Loucy (cell line): Measurements from ENCODE around the gene NREP.

Source experiments
- H2AFZ ChIP-seq: fragments of 200-600 bp; sonication (generic); 2 replicates; pipeline ENCODE4 v1.6.0; 2016; ENCODE audit warnings: antibody characterized with exemption, mild to moderate bottlenecking, low read length, moderate library complexity
- H3F3A ChIP-seq: fragments of 200-600 bp; 2 replicates; pipeline ENCODE4 v1.6.0; 2016; ENCODE audit warnings: antibody characterized with exemption, low read depth, mild to moderate bottlenecking
- H3K27me3 ChIP-seq: fragments of 200-600 bp; sonication (generic); 2 replicates; pipeline ENCODE4 v1.6.1; 2014; ENCODE audit warnings: low read length, mild to moderate bottlenecking; ENCODE audit not compliant: insufficient read depth, poor library complexity, severe bottlenecking
- H3K36me3 ChIP-seq: fragments of 200-600 bp; sonication (generic); 2 replicates; pipeline ENCODE4 v1.6.1; 2016; ENCODE audit warnings: low read length; ENCODE audit not compliant: insufficient read depth
- H3K4me1 ChIP-seq: fragments of 200-600 bp; sonication (generic); 2 replicates; pipeline ENCODE4 v1.5.1; 2014; ENCODE audit warnings: low read length, mild to moderate bottlenecking; ENCODE audit not compliant: insufficient read depth, poor library complexity, severe bottlenecking
- H3K4me2 ChIP-seq: fragments of 200-600 bp; sonication (generic); 2 replicates; pipeline ENCODE4 v1.6.0; 2014; ENCODE audit warnings: antibody characterized with exemption, low read length, low read depth, mild to moderate bottlenecking; ENCODE audit not compliant: poor library complexity, severe bottlenecking
- H3K4me3 ChIP-seq: fragments of 200-600 bp; sonication (generic); 2 replicates; pipeline ENCODE4 v1.5.1; 2014; ENCODE audit warnings: low read length, mild to moderate bottlenecking, mixed read lengths; ENCODE audit not compliant: poor library complexity, severe bottlenecking
- H3K79me2 ChIP-seq: fragments of 200-600 bp; sonication (generic); 2 replicates; pipeline ENCODE4 v1.6.1; 2014; ENCODE audit warnings: low read length; ENCODE audit not compliant: insufficient read depth
- H3K9ac ChIP-seq: fragments of 200-600 bp; sonication (generic); 2 replicates; pipeline ENCODE4 v1.6.0; 2014; ENCODE audit warnings: mild to moderate bottlenecking, low read depth, low read length, moderate library complexity; ENCODE audit not compliant: poor library complexity, severe bottlenecking
- H3K9me2 ChIP-seq: fragments of 200-600 bp; sonication (generic); replicated peaks from 2 replicates; pipeline ENCODE4 v1.6.1; 2016; ENCODE audit warnings: low read depth, low read length, mixed read lengths
- H3K9me3 ChIP-seq: fragments of 200-600 bp; sonication (generic); 2 replicates; pipeline ENCODE4 v1.6.1; 2014; ENCODE audit warnings: mild to moderate bottlenecking, antibody characterized with exemption, low read length, low read depth; ENCODE audit not compliant: insufficient read depth
- H4K20me1 ChIP-seq: fragments of 200-600 bp; sonication (generic); 2 replicates; pipeline ENCODE4 v1.6.0; 2014; ENCODE audit warnings: antibody characterized with exemption, low read length, mild to moderate bottlenecking; ENCODE audit not compliant: insufficient read depth, poor library complexity, severe bottlenecking
- CTCF ChIP-seq: fragments of 200-600 bp; sonication (generic); conservative IDR thresholded peaks from 2 replicates; pipeline ENCODE4 v1.5.1; 2014; ENCODE audit warnings: mild to moderate bottlenecking, antibody characterized with exemption, low read length
- EZH2phosphoT487 ChIP-seq: fragments of 200-600 bp; IDR thresholded peaks from 2 replicates; pipeline ENCODE4 v1.6.1; 2018; ENCODE audit warnings: antibody characterized with exemption, mild to moderate bottlenecking, moderate library complexity, borderline replicate concordance

NREP gene

DNA sequence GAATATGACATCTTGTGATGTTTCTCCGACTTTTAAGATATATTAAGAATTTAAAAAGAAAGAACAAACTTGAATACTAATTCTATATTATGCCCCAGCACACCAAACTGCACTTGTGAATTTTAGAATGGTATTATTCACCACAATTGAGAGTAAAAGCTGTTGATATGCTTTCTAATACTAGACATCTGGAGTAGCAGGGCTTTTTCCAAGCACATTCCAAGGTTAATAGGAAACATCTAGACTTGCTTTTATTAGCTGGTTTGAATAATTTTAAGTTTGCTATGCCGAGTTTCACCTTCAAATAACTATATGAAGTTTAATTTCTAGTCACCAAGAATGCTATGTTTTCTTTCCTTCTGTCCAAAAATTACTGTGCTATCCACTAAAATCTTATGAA is 13.5 kb downstream of the NREP start:
- peak overlapping the region; percentile 87 for H3K4me2 ChIP-seq
- no peak overlapping the region for H3K9ac ChIP-seq
- peaks cover 92% of the 10 kb centered on the region for H3K79me2 ChIP-seq
- no peaks in the 10 kb centered on the region for H3F3A ChIP-seq
- no peak overlapping the region for H3K4me3 ChIP-seq
- H4K20me1 ChIP-seq, result peaks cover 34% of the 10 kb centered on the region
- H2AFZ ChIP-seq, result no peak overlapping the region
- H3K9me3 ChIP-seq, result no peaks in the 10 kb centered on the region
- peaks cover 64% of the 10 kb centered on the region for H3K4me1 ChIP-seq
- TF ChIP-seq EZH2phosphoT487, result no peak
- no peak for TF ChIP-seq CTCF
- no peaks in the 10 kb centered on the region for H3K9me2 ChIP-seq
- H3K27me3 ChIP-seq, result no peaks in the 10 kb centered on the region
- H3K36me3 ChIP-seq, result peaks cover 2% of the 10 kb centered on the region; the same call in 1 of the 2 replicates

DNA sequence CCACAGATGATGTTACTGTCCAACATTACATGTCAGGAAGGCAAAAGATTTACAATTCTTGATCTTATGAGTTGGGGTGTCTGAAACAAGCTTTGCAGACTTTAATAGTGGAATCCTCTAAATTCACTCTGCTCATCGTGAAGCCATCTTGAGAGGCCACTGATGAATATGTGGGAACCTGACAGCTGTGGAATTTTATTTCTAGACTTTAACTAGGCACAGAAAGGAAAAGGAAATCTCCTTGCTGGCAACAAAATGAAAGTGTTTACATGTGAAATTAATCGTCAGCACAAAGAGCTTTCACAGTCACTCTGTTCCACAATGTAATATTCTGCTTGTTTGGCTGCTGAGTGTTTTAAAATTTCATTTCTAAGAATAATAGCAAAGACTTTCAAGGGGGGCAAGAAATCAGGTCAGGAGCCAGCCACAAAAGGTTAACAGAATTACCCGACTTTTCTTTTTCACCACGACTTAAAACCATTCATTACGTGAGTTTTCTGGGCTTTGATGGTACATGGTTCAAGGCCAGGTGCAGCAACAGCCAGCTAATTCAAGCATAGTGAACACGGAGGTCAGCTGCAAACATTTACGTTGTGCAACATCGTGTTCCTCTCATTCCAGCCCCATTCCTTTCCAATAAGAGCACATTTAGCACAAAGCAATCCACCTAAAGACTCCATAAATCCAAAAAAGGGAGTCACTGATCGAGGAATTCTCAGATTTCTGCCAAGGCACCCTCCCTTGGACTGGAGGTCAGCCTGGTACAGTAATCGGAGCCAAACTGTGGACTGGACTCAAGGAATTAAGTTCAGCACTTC is 14.6 kb downstream of the NREP start:
- peak overlapping the region; percentile 60 for H3K4me3 ChIP-seq
- H3F3A ChIP-seq, result no peaks in the 10 kb centered on the region
- no peaks in the 10 kb centered on the region; the same call in 1 of the 2 replicates for H3K36me3 ChIP-seq
- H3K4me1 ChIP-seq, result peaks cover 59% of the 10 kb centered on the region
- peak overlapping the region; percentile 87 for H3K4me2 ChIP-seq
- no peaks in the 10 kb centered on the region for H3K9me3 ChIP-seq
- H3K79me2 ChIP-seq, result peaks cover 92% of the 10 kb centered on the region
- no peaks in the 10 kb centered on the region for H3K27me3 ChIP-seq
- no peaks in the 10 kb centered on the region for H3K9me2 ChIP-seq
- peak overlapping the region; percentile 62 for H3K9ac ChIP-seq
- H2AFZ ChIP-seq, result no peak overlapping the region
- no peak for TF ChIP-seq EZH2phosphoT487
- TF ChIP-seq CTCF, result no peak
- H4K20me1 ChIP-seq, result peaks cover 37% of the 10 kb centered on the region

DNA sequence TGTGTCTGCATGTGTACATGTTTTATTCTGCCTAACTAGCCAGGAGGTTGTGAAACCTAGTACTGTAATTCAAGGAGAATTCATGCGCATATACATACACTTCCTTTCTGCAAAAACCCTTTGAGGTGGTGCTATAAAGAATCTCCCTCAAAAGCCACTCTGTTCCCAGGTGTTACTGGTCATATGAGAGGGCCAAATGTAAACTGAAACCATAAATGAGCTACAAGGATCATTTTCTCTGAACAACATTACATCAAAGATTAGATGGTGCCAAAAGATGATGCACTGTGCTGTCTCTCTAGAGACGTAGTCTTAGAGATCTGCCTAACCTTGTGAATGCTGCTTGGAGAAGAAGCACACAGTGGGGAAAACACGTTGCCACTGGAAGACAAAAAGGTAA is 15.7 kb downstream of the NREP start:
- Histone ChIP-seq H3K79me2 (peaks cover 92% of the 10 kb centered on the region), H3K9me2 (no peaks in the 10 kb centered on the region), H4K20me1 (peaks cover 34% of the 10 kb centered on the region), H3F3A (no peaks in the 10 kb centered on the region), H3K36me3 (no peaks in the 10 kb centered on the region; the same call in 1 of the 2 replicates), H3K9me3 (no peaks in the 10 kb centered on the region), H2AFZ (no peak overlapping the region), H3K9ac (peak overlapping the region; percentile 62), H3K4me2 (peak overlapping the region; percentile 87), H3K4me3 (peak overlapping the region; percentile 60), H3K27me3 (no peaks in the 10 kb centered on the region), H3K4me1 (peaks cover 51% of the 10 kb centered on the region)
- TF ChIP-seq EZH2phosphoT487 (no peak), CTCF (no peak)
